ENCODE measurements around the gene KSR1.
"Not testable (repeated sequence)": the region's sequence is repeated elsewhere in the genome, so short reads cannot be mapped to it uniquely, and the experiment has no call there.

DNA sequence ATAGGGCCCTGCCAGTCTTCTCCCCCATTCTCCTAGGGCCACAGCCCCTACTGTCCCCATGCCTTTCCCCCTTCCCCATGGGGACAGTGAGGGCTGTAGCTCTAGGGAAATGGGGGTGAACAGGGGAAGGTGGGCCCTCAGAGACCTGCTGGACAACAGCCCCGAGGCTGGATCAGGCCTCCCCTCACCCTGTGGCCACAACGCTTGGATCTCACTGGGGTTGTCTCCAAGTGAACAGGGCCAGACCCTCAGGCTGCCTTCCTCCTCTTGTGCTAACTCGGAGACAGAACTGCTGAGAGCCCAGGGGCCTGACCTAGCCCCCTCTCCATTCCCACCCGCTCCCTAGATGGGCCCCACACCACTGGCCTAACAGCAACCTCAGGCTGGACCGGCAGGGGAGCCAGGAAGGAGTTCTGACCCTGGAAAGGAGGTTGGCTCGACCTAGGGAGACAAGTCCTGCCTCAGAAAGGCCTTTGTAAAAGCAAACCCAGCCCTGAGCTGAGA, 215.8 kb downstream of the KSR1 start:
- TF ChIP-seq, protein P1, sequence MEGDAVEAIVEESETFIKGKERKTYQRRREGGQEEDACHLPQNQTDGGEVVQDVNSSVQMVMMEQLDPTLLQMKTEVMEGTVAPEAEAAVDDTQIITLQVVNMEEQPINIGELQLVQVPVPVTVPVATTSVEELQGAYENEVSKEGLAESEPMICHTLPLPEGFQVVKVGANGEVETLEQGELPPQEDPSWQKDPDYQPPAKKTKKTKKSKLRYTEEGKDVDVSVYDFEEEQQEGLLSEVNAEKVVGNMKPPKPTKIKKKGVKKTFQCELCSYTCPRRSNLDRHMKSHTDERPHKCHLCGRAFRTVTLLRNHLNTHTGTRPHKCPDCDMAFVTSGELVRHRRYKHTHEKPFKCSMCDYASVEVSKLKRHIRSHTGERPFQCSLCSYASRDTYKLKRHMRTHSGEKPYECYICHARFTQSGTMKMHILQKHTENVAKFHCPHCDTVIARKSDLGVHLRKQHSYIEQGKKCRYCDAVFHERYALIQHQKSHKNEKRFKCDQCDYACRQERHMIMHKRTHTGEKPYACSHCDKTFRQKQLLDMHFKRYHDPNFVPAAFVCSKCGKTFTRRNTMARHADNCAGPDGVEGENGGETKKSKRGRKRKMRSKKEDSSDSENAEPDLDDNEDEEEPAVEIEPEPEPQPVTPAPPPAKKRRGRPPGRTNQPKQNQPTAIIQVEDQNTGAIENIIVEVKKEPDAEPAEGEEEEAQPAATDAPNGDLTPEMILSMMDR (IDR thresholded peaks at IDR 0.05 in 2 of 3, conservative IDR thresholded peaks at IDR 0.05 in 1 of 3; ENCODE audit: control insufficient read depth in 2 of 3, extremely low read depth in 1 of 3, insufficient read depth in 1 of 3, low read depth in 3 of 3, low read length in 3 of 3), result not testable (repeated sequence)
- TF ChIP-seq EP300 (IDR thresholded peaks at IDR 0.05; ENCODE audit: borderline replicate concordance in 1 of 2, control insufficient read depth in 1 of 2, low read depth in 2 of 2, low read length in 2 of 2); MTA2 (IDR thresholded peaks at IDR 0.05; ENCODE audit: low read depth); YBX1 (IDR thresholded peaks at IDR 0.05); CBFB (IDR thresholded peaks at IDR 0.05; ENCODE audit: low read depth); CEBPB (IDR thresholded peaks at IDR 0.05; ENCODE audit: borderline replicate concordance in 1 of 2, low read depth in 2 of 2, low read length in 2 of 2); BCL3 (IDR thresholded peaks at IDR 0.05; ENCODE audit: borderline replicate concordance, insufficient read depth, low read depth, low read length, poor library complexity, severe bottlenecking); ZBTB40 (IDR thresholded peaks at IDR 0.05; ENCODE audit: borderline replicate concordance); EZH2 (IDR thresholded peaks at IDR 0.05; ENCODE audit: borderline replicate concordance, control insufficient read depth, low read depth, low read length); POLR2AphosphoS5 (IDR thresholded peaks at IDR 0.05; ENCODE audit: low read length): not testable (repeated sequence)
- TF ChIP-seq, protein P2, sequence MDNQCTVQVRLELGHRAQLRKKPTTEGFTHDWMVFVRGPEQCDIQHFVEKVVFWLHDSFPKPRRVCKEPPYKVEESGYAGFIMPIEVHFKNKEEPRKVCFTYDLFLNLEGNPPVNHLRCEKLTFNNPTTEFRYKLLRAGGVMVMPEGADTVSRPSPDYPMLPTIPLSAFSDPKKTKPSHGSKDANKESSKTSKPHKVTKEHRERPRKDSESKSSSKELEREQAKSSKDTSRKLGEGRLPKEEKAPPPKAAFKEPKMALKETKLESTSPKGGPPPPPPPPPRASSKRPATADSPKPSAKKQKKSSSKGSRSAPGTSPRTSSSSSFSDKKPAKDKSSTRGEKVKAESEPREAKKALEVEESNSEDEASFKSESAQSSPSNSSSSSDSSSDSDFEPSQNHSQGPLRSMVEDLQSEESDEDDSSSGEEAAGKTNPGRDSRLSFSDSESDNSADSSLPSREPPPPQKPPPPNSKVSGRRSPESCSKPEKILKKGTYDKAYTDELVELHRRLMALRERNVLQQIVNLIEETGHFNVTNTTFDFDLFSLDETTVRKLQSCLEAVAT (IDR thresholded peaks at IDR 0.05), result not testable (repeated sequence)
- TF ChIP-seq, protein P3, sequence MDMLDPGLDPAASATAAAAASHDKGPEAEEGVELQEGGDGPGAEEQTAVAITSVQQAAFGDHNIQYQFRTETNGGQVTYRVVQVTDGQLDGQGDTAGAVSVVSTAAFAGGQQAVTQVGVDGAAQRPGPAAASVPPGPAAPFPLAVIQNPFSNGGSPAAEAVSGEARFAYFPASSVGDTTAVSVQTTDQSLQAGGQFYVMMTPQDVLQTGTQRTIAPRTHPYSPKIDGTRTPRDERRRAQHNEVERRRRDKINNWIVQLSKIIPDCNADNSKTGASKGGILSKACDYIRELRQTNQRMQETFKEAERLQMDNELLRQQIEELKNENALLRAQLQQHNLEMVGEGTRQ (IDR thresholded peaks at IDR 0.05; ENCODE audit: borderline replicate concordance, low read depth, low read length), result not testable (repeated sequence)

Measured in GM12878 (cell line).